Measurements from ENCODE around the gene CFAP61.

Gene CFAP61

GRCh38 chr20:20265210-20265609 is 212.9 kb downstream of the CFAP61 start:
- in situ Hi-C loops (cut with HindIII; ENCODE audit: low sequenced_read_pairs): no loop called here

- in situ Hi-C loops (cut with HindIII; ENCODE audit: low sequenced_read_pairs): no loop called here
Observed at GRCh38 chr20:20266552-20266951, 214.2 kb downstream of the CFAP61 start.

GRCh38 chr20:20267685-20268370 is 215.5 kb downstream of the CFAP61 start:
- in situ Hi-C loops (cut with HindIII; ENCODE audit: low sequenced_read_pairs): no loop called here

GRCh38 chr20:20271271-20271670 is 218.9 kb downstream of the CFAP61 start:
- in situ Hi-C loops (cut with HindIII; ENCODE audit: low sequenced_read_pairs): no loop called here

- in situ Hi-C loops (cut with HindIII; ENCODE audit: low sequenced_read_pairs): no loop called here
Observed at GRCh38 chr20:20272686-20273085, 220.4 kb downstream of the CFAP61 start.

- in situ Hi-C loops (cut with HindIII; ENCODE audit: low sequenced_read_pairs): no loop called here
Observed at GRCh38 chr20:20273286-20273685, 221.0 kb downstream of the CFAP61 start.

GRCh38 chr20:20274821-20275220 is 222.5 kb downstream of the CFAP61 start:
- in situ Hi-C loops (cut with HindIII; ENCODE audit: low sequenced_read_pairs): no loop called here

GRCh38 chr20:20275636-20276035 is 223.3 kb downstream of the CFAP61 start:
- in situ Hi-C loops (cut with HindIII; ENCODE audit: low sequenced_read_pairs): no loop called here

- in situ Hi-C loops (cut with HindIII; ENCODE audit: low sequenced_read_pairs): no loop called here
Observed at GRCh38 chr20:20276811-20277530, 224.6 kb downstream of the CFAP61 start.

GRCh38 chr20:20277894-20278335 is 225.6 kb downstream of the CFAP61 start:
- in situ Hi-C loops (cut with HindIII; ENCODE audit: low sequenced_read_pairs): no loop called here

- in situ Hi-C loops (cut with HindIII; ENCODE audit: low sequenced_read_pairs): no loop called here
Observed at GRCh38 chr20:20286061-20286460, 233.7 kb downstream of the CFAP61 start.

GRCh38 chr20:20289331-20289730 is 237.0 kb downstream of the CFAP61 start:
- in situ Hi-C loops (cut with HindIII; ENCODE audit: low sequenced_read_pairs): no loop called here

- in situ Hi-C loops (cut with HindIII; ENCODE audit: low sequenced_read_pairs): no loop called here
Observed at GRCh38 chr20:20292472-20292871, 240.1 kb downstream of the CFAP61 start.

- in situ Hi-C loops (cut with HindIII; ENCODE audit: low sequenced_read_pairs): no loop called here
Observed at GRCh38 chr20:20293141-20293540, 240.8 kb downstream of the CFAP61 start.

GRCh38 chr20:20293691-20294385 is 241.5 kb downstream of the CFAP61 start:
- in situ Hi-C loops (cut with HindIII; ENCODE audit: low sequenced_read_pairs): no loop called here

GRCh38 chr20:20295621-20296498 is 243.5 kb downstream of the CFAP61 start:
- in situ Hi-C loops (cut with HindIII; ENCODE audit: low sequenced_read_pairs): no loop called here

- in situ Hi-C loops (cut with HindIII; ENCODE audit: low sequenced_read_pairs): no loop called here
Observed at GRCh38 chr20:20297181-20297580, 244.8 kb downstream of the CFAP61 start.

GRCh38 chr20:20297752-20298151 is 245.4 kb downstream of the CFAP61 start:
- in situ Hi-C loops (cut with HindIII; ENCODE audit: low sequenced_read_pairs): no loop called here

GRCh38 chr20:20299904-20300303 is 247.6 kb downstream of the CFAP61 start:
- in situ Hi-C loops (cut with HindIII; ENCODE audit: low sequenced_read_pairs): no loop called here

GRCh38 chr20:20303320-20303719 is 251.0 kb downstream of the CFAP61 start:
- in situ Hi-C loops (cut with HindIII; ENCODE audit: low sequenced_read_pairs): no loop called here

- in situ Hi-C loops (cut with HindIII; ENCODE audit: low sequenced_read_pairs): no loop called here
Observed at GRCh38 chr20:20303742-20304141, 251.4 kb downstream of the CFAP61 start.

All from endothelial cell of hepatic sinusoid (primary cell).